ENCODE results near the gene ANKRD13D. TPM values are rescaled to one million over a fixed set of nuclear protein-coding genes. Genes with fewer than 3 reads are reported as not detected.
A peak's percentile ranks its signal among the peaks of the same experiment; 100 is the strongest.

Gene ANKRD13D
- total RNA-seq, 4 donors from 2014 or later: 19.7 to 194 (median 54.5) TPM

- no peak overlapping the region for H3K4me3 ChIP-seq
- in situ Hi-C loops (cut with MboI; ENCODE audit: low pct_ligation_motif_present in 1 of 4, low pct_unique_long_range_greater_than_20kb in 1 of 4, low sequenced_read_pairs in 3 of 4): no loop called here
- no peak for TF ChIP-seq POLR2AphosphoS5 (IDR thresholded peaks at IDR 0.05)
- TF ChIP-seq EP300 (IDR thresholded peaks at IDR 0.05; ENCODE audit: low read depth): no peak
- no peak for TF ChIP-seq POLR2A (IDR thresholded peaks at IDR 0.05)
- no peak for TF ChIP-seq CTCF (IDR thresholded peaks at IDR 0.05)
Observed at GRCh38 chr11:67243051-67243450, 46.1 kb upstream of the ANKRD13D start.

GRCh38 chr11:67245046-67245445 lies 44.1 kb upstream of the ANKRD13D start:
- Histone ChIP-seq H3K9me3 (no peaks in the 10 kb centered on the region), H3K4me3 (no peak overlapping the region), H3K27ac (no peak overlapping the region), H3K27me3 (no peaks in the 10 kb centered on the region), H3K36me3 (peaks cover 0 to 63% (median 26%) of the 10 kb centered on the region in 4 donors), H3K4me1 (peaks cover 21 to 38% (median 27%) of the 10 kb centered on the region in 4 donors)
- WGBS, 2 donors (ENCODE audit: low coverage in 1 of 2): 87 to 93% methylated on average over 11 of the region's 11 CpGs
- intact Hi-C loops (cut with DNase I; ENCODE audit: low total_unique reads): no loop called here
- in situ Hi-C loops (cut with MboI; ENCODE audit: low pct_ligation_motif_present in 1 of 4, low pct_unique_long_range_greater_than_20kb in 1 of 4, low sequenced_read_pairs in 3 of 4): no loop called here
- no peak for TF ChIP-seq POLR2A (IDR thresholded peaks at IDR 0.05)
- TF ChIP-seq POLR2AphosphoS5 (IDR thresholded peaks at IDR 0.05): no peak
- no peak for TF ChIP-seq EP300 (IDR thresholded peaks at IDR 0.05; ENCODE audit: low read depth)
- DNase-seq: no peak

More at GRCh38 chr11:67243051-67243450, 46.1 kb upstream of the ANKRD13D start:
- no peak for DNase-seq
- peaks cover 28 to 53% (median 42%) of the 10 kb centered on the region in 4 donors for H3K4me1 ChIP-seq
- peak overlapping the region in 2 of 4 donors; percentile 91 to 95 for H3K27ac ChIP-seq
- no peaks in the 10 kb centered on the region for H3K9me3 ChIP-seq
- WGBS, 2 donors (ENCODE audit: low coverage in 1 of 2): 72 to 88% methylated on average over 2 of the region's 2 CpGs
- intact Hi-C loops (cut with DNase I; ENCODE audit: low total_unique reads): no loop called here
- no peaks in the 10 kb centered on the region for H3K27me3 ChIP-seq
- peaks cover 0 to 43% (median 17%) of the 10 kb centered on the region in 4 donors for H3K36me3 ChIP-seq

- peaks cover under 1 to 20% (median 3%) of the 10 kb centered on the region in 4 donors for H3K4me1 ChIP-seq
- TF ChIP-seq EP300 (IDR thresholded peaks at IDR 0.05; ENCODE audit: low read depth) (no peak), POLR2AphosphoS5 (IDR thresholded peaks at IDR 0.05) (no peak), CTCF (IDR thresholded peaks at IDR 0.05) (no peak), POLR2A (IDR thresholded peaks at IDR 0.05) (no peak)
- peaks cover 0 to 77% (median 35%) of the 10 kb centered on the region in 4 donors for H3K36me3 ChIP-seq
- no peak overlapping the region for H3K27ac ChIP-seq
- in situ Hi-C loops (cut with MboI; ENCODE audit: low pct_ligation_motif_present in 1 of 4, low pct_unique_long_range_greater_than_20kb in 1 of 4, low sequenced_read_pairs in 3 of 4): no loop called here
- H3K4me3 ChIP-seq: no peak overlapping the region
- WGBS, 2 donors (ENCODE audit: low coverage in 1 of 2): 90% methylated on average over 4 to 5 of the region's 5 CpGs
- intact Hi-C loops (cut with DNase I; ENCODE audit: low total_unique reads): no loop called here
- no peak for DNase-seq
- no peaks in the 10 kb centered on the region for H3K27me3 ChIP-seq
- no peaks in the 10 kb centered on the region for H3K9me3 ChIP-seq
Observed at GRCh38 chr11:67247946-67248550, 41.1 kb upstream of the ANKRD13D start.

GRCh38 chr11:67248653-67249052 lies 40.5 kb upstream of the ANKRD13D start:
- TF ChIP-seq POLR2A (IDR thresholded peaks at IDR 0.05) (no peak), POLR2AphosphoS5 (IDR thresholded peaks at IDR 0.05) (no peak), EP300 (IDR thresholded peaks at IDR 0.05; ENCODE audit: low read depth) (no peak), CTCF (IDR thresholded peaks at IDR 0.05) (no peak)
- no peak overlapping the region for H3K27ac ChIP-seq
- H3K4me3 ChIP-seq: no peak overlapping the region
- H3K4me1 ChIP-seq: peaks cover 0 to 20% (median 3%) of the 10 kb centered on the region in 4 donors
- H3K27me3 ChIP-seq: no peaks in the 10 kb centered on the region
- peaks cover 0 to 74% (median 37%) of the 10 kb centered on the region in 4 donors for H3K36me3 ChIP-seq
- no peak for DNase-seq
- in situ Hi-C loops (cut with MboI; ENCODE audit: low pct_ligation_motif_present in 1 of 4, low pct_unique_long_range_greater_than_20kb in 1 of 4, low sequenced_read_pairs in 3 of 4) (no loop called here), intact Hi-C loops (cut with DNase I; ENCODE audit: low total_unique reads) (no loop called here)
- no peaks in the 10 kb centered on the region for H3K9me3 ChIP-seq

Data from transverse colon (tissue), 4 donors.